Cardiac muscle cell (in vitro differentiated cells and primary cell): ENCODE data around the gene GNAL. TPM values are rescaled to one million over a fixed set of nuclear protein-coding genes. Genes with fewer than 3 reads are reported as not detected.

ENCODE experiments used
- DNase-seq, 2 donors: peaks; one replicate each; pipeline versions ENCODE4 v3.0.0 to v3.0.0-alpha.2; 2010 to 2017; ENCODE audit warnings: low read depth in 1 of 2, low spot score in 1 of 2
- H3K27ac ChIP-seq: fragments of 200-600 bp; sonication (generic); 2 replicates; pipeline ENCODE4 v1.5.1; 2016
- H3K27me3 ChIP-seq: fragments of 200-600 bp; sonication (generic); 2 replicates; pipeline ENCODE4 v1.6.0; 2016; ENCODE audit warnings: control low read depth
- H3K36me3 ChIP-seq: fragments of 200-600 bp; sonication (generic); 2 replicates; pipeline ENCODE4 v1.5.1; 2016; ENCODE audit warnings: control low read depth
- H3K4me1 ChIP-seq: fragments of 200-600 bp; sonication (generic); 2 replicates; pipeline ENCODE4 v1.8.1; 2017; ENCODE audit warnings: low read depth, mild to moderate bottlenecking, mixed run types
- H3K4me3 ChIP-seq: fragments of 200-600 bp; sonication (generic); 2 replicates; pipeline ENCODE4 v1.5.1; 2016; ENCODE audit warnings: mild to moderate bottlenecking
- H3K9me3 ChIP-seq: fragments of 200-600 bp; sonication (generic); 2 replicates; pipeline ENCODE4 v1.5.1; 2017; ENCODE audit warnings: low read depth, mild to moderate bottlenecking, control low read depth
- CTCF ChIP-seq: IDR thresholded peaks from 2 replicates; pipeline ENCODE4 v1.5.1; 2012; ENCODE audit warnings: low read depth, mild to moderate bottlenecking, low read length
- polyA plus RNA-seq: library from polyadenylated mRNA; unstranded; fragments of >200 nt; fragmentation: Nextera tagmentation; extraction: Ambion mirVana; gene quantifications from 2 replicates; pipeline ENCODE4 v1.2.1, GENCODE V29; 2016
- total RNA-seq: library from RNA; depleted of rRNA; stranded (reverse); fragments of >200 nt; gene quantifications from 2 replicates; pipeline ENCODE4 v1.2.3, GENCODE V29; 2016

Gene GNAL
- total and polyA plus RNA-seq, 2 experiments from 2014 or later, result 10.4 to 10.6 TPM

DNA sequence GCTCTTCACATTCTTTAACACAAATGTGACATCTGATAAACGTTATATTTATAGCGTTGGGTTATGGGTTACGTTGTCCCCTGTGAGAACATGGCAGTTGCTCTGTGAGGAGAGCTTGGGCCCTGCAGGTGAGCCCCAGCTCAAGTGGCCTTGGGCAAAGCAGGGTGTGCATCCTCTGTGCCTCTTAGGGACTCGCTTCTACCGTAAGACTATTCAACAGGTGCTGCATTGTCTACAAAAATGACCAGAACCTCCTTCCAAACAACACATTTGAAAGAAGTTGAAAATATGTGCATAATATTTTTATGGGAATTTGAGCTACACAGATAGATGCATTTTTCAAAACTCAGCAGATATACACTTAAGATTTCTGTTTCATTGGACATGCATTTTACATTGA, 145.7 kb downstream of the GNAL start:
- no peaks in the 10 kb centered on the region for H3K27me3 ChIP-seq
- no peak overlapping the region for H3K27ac ChIP-seq
- H3K4me3 ChIP-seq, result no peak overlapping the region
- DNase-seq, result no peak
- H3K9me3 ChIP-seq, result no peaks in the 10 kb centered on the region
- H3K4me1 ChIP-seq, result peaks cover 4% of the 10 kb centered on the region
- TF ChIP-seq CTCF, result no peak
- H3K36me3 ChIP-seq, result no peaks in the 10 kb centered on the region

DNA sequence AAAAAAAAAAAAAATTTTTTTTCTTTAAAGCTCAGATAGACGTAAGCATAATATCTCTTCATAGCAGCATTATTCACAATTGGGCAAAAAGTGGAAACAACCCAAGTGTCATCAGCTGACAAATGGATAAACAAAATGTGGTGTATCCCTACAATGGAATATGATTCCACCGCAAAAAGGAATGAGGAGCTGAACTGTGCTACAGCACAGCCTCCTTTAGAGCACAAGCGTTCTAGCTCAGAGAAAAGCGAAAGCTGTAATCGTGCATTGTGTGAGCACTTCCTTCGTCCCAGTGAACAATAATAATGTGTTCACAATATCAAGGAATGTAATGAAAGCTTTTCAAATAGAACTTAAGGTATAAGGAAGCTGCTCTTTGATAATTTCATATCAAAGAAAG, 150.5 kb downstream of the GNAL start:
- Histone ChIP-seq H3K4me1 (peaks cover 11% of the 10 kb centered on the region), H3K36me3 (no peaks in the 10 kb centered on the region), H3K9me3 (no peaks in the 10 kb centered on the region), H3K27ac (no peak overlapping the region), H3K27me3 (no peaks in the 10 kb centered on the region), H3K4me3 (no peak overlapping the region)
- DNase-seq, result no peak
- TF ChIP-seq CTCF, result no peak

GRCh38 chr18:11840493-11840892, 151.4 kb downstream of the GNAL start:
- Histone ChIP-seq H3K4me1 (peaks cover 9% of the 10 kb centered on the region), H3K27me3 (no peaks in the 10 kb centered on the region), H3K36me3 (no peaks in the 10 kb centered on the region), H3K4me3 (no peak overlapping the region), H3K27ac (no peak overlapping the region), H3K9me3 (no peaks in the 10 kb centered on the region)
- TF ChIP-seq CTCF, result no peak
- DNase-seq, result peak in 1 of 2 donors; percentile 12

GRCh38 chr18:11842562-11842961, 153.5 kb downstream of the GNAL start:
- Histone ChIP-seq H3K4me1 (peaks cover 9% of the 10 kb centered on the region), H3K27me3 (no peaks in the 10 kb centered on the region), H3K4me3 (no peak overlapping the region), H3K9me3 (no peaks in the 10 kb centered on the region), H3K27ac (no peak overlapping the region), H3K36me3 (no peaks in the 10 kb centered on the region)
- no peak for DNase-seq
- no peak for TF ChIP-seq CTCF

- no peak for DNase-seq
- no peaks in the 10 kb centered on the region for H3K9me3 ChIP-seq
- TF ChIP-seq CTCF, result no peak
- H3K27ac ChIP-seq, result no peak overlapping the region
- H3K36me3 ChIP-seq, result no peaks in the 10 kb centered on the region
- no peaks in the 10 kb centered on the region for H3K27me3 ChIP-seq
- H3K4me3 ChIP-seq, result no peak overlapping the region
- peaks cover 9% of the 10 kb centered on the region for H3K4me1 ChIP-seq
These were observed 155.4 kb downstream of the GNAL start for GRCh38 chr18:11844436-11844835.

- no peak for TF ChIP-seq CTCF
- no peak overlapping the region for H3K4me3 ChIP-seq
- no peak overlapping the region for H3K27ac ChIP-seq
- no peak for DNase-seq
- H3K9me3 ChIP-seq, result no peaks in the 10 kb centered on the region
- H3K4me1 ChIP-seq, result no peaks in the 10 kb centered on the region
- no peaks in the 10 kb centered on the region for H3K36me3 ChIP-seq
- H3K27me3 ChIP-seq, result no peaks in the 10 kb centered on the region
These were observed 156.6 kb downstream of the GNAL start for GRCh38 chr18:11845654-11846053.
